Keratinocyte (primary cell): ENCODE measurements around the gene ZNF184.

ENCODE experiments used
- EZH2 ChIP-seq: IDR thresholded peaks from one replicate; pipeline ENCODE4 v1.6.1; 2012; ENCODE audit warnings: inconsistent platforms, mild to moderate bottlenecking, low read length, moderate library complexity
- TF ChIP-seq, protein P1 (sequence below), 3 experiments: IDR thresholded peaks in 1 of 3; conservative IDR thresholded peaks in 1 of 3; optimal IDR thresholded peaks in 1 of 3; 2 replicates in 2 of 3; 3 replicates in 1 of 3; pipeline versions ENCODE3 to v1.5.1; 2011; ENCODE audit warnings: low read length in 3 of 3, mild to moderate bottlenecking in 3 of 3, moderate library complexity in 2 of 3, control low read depth in 1 of 3, inconsistent platforms in 1 of 3; ENCODE audit not compliant: insufficient read depth in 2 of 3; ENCODE audit errors: extremely low read depth in 1 of 3

DNA sequence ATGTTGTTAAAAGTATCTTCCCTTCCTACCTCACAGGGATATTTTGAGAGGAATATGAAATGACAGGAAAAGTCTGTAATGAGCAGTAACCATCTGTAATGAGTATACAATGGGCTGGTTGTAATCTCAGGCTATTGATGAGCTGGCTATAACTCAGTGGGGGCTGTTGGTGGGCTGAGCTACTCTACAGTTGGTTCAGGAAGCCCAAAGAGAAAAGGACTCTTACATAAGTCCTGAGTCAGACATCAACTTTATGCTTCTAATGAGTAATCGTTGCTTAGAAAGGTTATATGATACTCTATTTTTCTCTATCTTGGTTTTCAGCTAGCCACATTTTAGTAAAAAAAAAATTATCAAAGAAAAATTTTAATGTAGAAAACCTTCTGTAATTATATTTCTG is 57.9 kb downstream of the ZNF184 start:
- TF ChIP-seq, protein P1, sequence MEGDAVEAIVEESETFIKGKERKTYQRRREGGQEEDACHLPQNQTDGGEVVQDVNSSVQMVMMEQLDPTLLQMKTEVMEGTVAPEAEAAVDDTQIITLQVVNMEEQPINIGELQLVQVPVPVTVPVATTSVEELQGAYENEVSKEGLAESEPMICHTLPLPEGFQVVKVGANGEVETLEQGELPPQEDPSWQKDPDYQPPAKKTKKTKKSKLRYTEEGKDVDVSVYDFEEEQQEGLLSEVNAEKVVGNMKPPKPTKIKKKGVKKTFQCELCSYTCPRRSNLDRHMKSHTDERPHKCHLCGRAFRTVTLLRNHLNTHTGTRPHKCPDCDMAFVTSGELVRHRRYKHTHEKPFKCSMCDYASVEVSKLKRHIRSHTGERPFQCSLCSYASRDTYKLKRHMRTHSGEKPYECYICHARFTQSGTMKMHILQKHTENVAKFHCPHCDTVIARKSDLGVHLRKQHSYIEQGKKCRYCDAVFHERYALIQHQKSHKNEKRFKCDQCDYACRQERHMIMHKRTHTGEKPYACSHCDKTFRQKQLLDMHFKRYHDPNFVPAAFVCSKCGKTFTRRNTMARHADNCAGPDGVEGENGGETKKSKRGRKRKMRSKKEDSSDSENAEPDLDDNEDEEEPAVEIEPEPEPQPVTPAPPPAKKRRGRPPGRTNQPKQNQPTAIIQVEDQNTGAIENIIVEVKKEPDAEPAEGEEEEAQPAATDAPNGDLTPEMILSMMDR (optimal IDR thresholded peaks at IDR 0.05 in 1 of 3, IDR thresholded peaks at IDR 0.05 in 1 of 3, conservative IDR thresholded peaks at IDR 0.05 in 1 of 3; ENCODE audit: extremely low read depth in 1 of 3, insufficient read depth in 2 of 3, low read length in 3 of 3), result no peak
- TF ChIP-seq EZH2, result no peak
